C4-2B (cell line): ENCODE data around the gene ANK3.

Source experiments
- ZFX ChIP-seq: fragments of 450-650 bp; IDR thresholded peaks from 2 replicates; pipeline ENCODE4 v1.6.1; 2017
- TF ChIP-seq, protein P1 (sequence below): fragments of 450-650 bp; conservative IDR thresholded peaks from 2 replicates; pipeline ENCODE4 v1.5.1; 2017; ENCODE audit warnings: mild to moderate bottlenecking

DNA sequence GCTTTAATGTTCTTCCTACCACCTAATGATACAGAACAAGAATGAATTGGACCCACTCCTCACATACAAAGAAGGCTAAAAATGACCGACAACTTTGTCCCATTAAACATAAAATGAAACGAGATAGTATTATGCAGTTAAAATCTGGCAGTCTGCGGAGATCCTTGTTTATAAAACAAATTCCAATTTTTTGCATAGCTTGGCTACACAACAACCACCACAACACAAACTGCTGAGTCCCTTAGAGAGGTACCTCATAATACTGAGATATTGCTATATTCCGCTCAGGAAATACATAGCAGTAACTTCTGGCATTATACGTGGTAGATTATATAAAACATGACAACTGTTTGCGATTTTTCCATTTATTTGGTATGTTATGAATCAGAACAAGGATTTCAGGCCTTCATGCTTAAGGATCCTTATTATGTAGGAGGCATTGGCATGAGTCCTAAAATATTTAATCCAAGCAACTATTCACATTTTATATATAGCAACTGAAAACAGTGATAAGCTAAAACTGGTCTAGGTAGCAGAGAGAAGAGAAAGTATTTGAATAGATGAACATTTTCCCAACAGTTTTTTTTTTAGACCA, 96.0 kb downstream of the ANK3 start:
- TF ChIP-seq, protein P1, sequence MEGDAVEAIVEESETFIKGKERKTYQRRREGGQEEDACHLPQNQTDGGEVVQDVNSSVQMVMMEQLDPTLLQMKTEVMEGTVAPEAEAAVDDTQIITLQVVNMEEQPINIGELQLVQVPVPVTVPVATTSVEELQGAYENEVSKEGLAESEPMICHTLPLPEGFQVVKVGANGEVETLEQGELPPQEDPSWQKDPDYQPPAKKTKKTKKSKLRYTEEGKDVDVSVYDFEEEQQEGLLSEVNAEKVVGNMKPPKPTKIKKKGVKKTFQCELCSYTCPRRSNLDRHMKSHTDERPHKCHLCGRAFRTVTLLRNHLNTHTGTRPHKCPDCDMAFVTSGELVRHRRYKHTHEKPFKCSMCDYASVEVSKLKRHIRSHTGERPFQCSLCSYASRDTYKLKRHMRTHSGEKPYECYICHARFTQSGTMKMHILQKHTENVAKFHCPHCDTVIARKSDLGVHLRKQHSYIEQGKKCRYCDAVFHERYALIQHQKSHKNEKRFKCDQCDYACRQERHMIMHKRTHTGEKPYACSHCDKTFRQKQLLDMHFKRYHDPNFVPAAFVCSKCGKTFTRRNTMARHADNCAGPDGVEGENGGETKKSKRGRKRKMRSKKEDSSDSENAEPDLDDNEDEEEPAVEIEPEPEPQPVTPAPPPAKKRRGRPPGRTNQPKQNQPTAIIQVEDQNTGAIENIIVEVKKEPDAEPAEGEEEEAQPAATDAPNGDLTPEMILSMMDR, result no peak
- TF ChIP-seq ZFX, result no peak
